Measurements from ENCODE around the gene SGPP2. TPM values are rescaled to one million over a fixed set of nuclear protein-coding genes. Genes with fewer than 3 reads are reported as not detected.

SGPP2 gene
- total and polyA plus RNA-seq, 2 experiments from 2014 or later = 0.08 TPM; not detected in 1

GRCh38 chr2:222439692-222440091 lies 15.3 kb downstream of the SGPP2 start:
- Histone ChIP-seq H3K36me3 (ENCODE audit: insufficient read depth) (no peaks in the 10 kb centered on the region), H3K27me3 (ENCODE audit: insufficient read depth) (peaks cover 14% of the 10 kb centered on the region), H3F3A (replicated peaks; ENCODE audit: low read depth) (no peaks in the 10 kb centered on the region), H3K4me2 (no peak overlapping the region), H3K9me2 (ENCODE audit: insufficient read depth) (no peaks in the 10 kb centered on the region), H4K20me1 (replicated peaks; ENCODE audit: insufficient read depth) (no peaks in the 10 kb centered on the region), H3K4me1 (ENCODE audit: insufficient read depth) (no peaks in the 10 kb centered on the region), H3K79me2 (replicated peaks; ENCODE audit: insufficient read depth) (no peaks in the 10 kb centered on the region), H3K27ac (ENCODE audit: low read depth) (no peak overlapping the region), H2AFZ (no peak overlapping the region), H3K4me3 (no peak overlapping the region)
- no peak overlapping the region for H3K27ac Mint-ChIP-seq
- H3K9me3 Mint-ChIP-seq = no peaks in the 10 kb centered on the region
- H3K4me1 Mint-ChIP-seq = no peaks in the 10 kb centered on the region
- ATAC-seq (no peak), DNase-seq (ENCODE audit: low spot score) (no peak)
- H3K4me3 Mint-ChIP-seq = no peak overlapping the region
- no peaks in the 10 kb centered on the region for H3K36me3 Mint-ChIP-seq (ENCODE audit: low read depth)
- TF ChIP-seq POLR2AphosphoS5 (IDR thresholded peaks at IDR 0.05; ENCODE audit: low read depth) (no peak), EZH2 (IDR thresholded peaks at IDR 0.05; ENCODE audit: low read depth, unreplicated experiment) (no peak), CREB1 (CRISPR knock-in tag; IDR thresholded peaks at IDR 0.05; ENCODE audit: low read depth) (no peak), ETS1 (IDR thresholded peaks at IDR 0.05) (no peak), ZNF462 (CRISPR knock-in tag; IDR thresholded peaks at IDR 0.05) (no peak), JUNB (IDR thresholded peaks at IDR 0.05; ENCODE audit: unreplicated experiment) (no peak), ZNF114 (CRISPR knock-in tag; IDR thresholded peaks at IDR 0.05) (no peak), STAT1 (IDR thresholded peaks at IDR 0.05; ENCODE audit: unreplicated experiment) (no peak), REST (IDR thresholded peaks at IDR 0.05; ENCODE audit: unreplicated experiment) (no peak), CTCF (conservative IDR thresholded peaks at IDR 0.05; ENCODE audit: low read depth in 2 of 2) (no peak), ZNF331 (CRISPR knock-in tag; IDR thresholded peaks at IDR 0.05; ENCODE audit: low read depth) (no peak), EZH2phosphoT487 (IDR thresholded peaks at IDR 0.05; ENCODE audit: unreplicated experiment) (no peak), NANOG (IDR thresholded peaks at IDR 0.05; ENCODE audit: borderline replicate concordance) (no peak)
- H3K27me3 Mint-ChIP-seq (ENCODE audit: insufficient read depth, low read depth, poor library complexity) = peaks cover 6% of the 10 kb centered on the region
